Spleen (tissue), 7 donors: ENCODE measurements around the gene GRIP1.

Experiments
- CTCF ChIP-seq, 11 experiments: fragments of 200-600 bp in 7 of 11; fragments of 450-650 bp in 4 of 11; sonication (generic) in 4 of 11; IDR thresholded peaks in 8 of 11; conservative IDR thresholded peaks in 3 of 11; 1 replicate in 7 of 11; 2 replicates in 4 of 11; pipeline versions ENCODE4 v1.4.0 to v1.8.0; 2016 to 2021; ENCODE audit warnings: antibody characterized with exemption in 11 of 11, inconsistent platforms in 4 of 11, mild to moderate bottlenecking in 1 of 11
- POLR2A ChIP-seq, 3 donors: fragments of 450-650 bp; IDR thresholded peaks; one replicate each; pipeline ENCODE4 v1.5.1; 2017; ENCODE audit warnings: antibody characterized with exemption in 3 of 3, mild to moderate bottlenecking in 1 of 3
- donor health status: DM: no; HTN: no; CAD: no; lungs with moderate emphysema.
- donor health status: DM: no; HTN: no; CAD: no.
- donor health status: DM: no; HTN: no; CAD: no.

- no peak for TF ChIP-seq CTCF (IDR thresholded peaks at IDR 0.05 in 8 of 11, conservative IDR thresholded peaks at IDR 0.05 in 3 of 11)
- TF ChIP-seq POLR2A (IDR thresholded peaks at IDR 0.05), result no peak
Measured at GRCh38 chr12:66627270-66627987, 51.4 kb downstream of the GRIP1 start.
